HEK293 (cell line): ENCODE results near the gene DUSP6.

Source experiments
- CTCF ChIP-seq: fragments of 450-650 bp; formaldehyde crosslinking; IDR thresholded peaks from 2 replicates; pipeline ENCODE4 v1.5.1; 2016; ENCODE audit warnings: missing biosample characterization, missing genetic modification characterization
- ZBTB1 ChIP-seq: fragments of 450-650 bp; formaldehyde crosslinking; IDR thresholded peaks from 2 replicates; pipeline ENCODE4 v1.5.1; 2016; ENCODE audit warnings: missing biosample characterization, missing genetic modification characterization
- ZBTB11 ChIP-seq: fragments of 450-650 bp; formaldehyde crosslinking; conservative IDR thresholded peaks from 2 replicates; pipeline ENCODE4 v1.5.1; 2016; ENCODE audit warnings: low read depth, missing biosample characterization, missing genetic modification characterization
- ZNF10 ChIP-seq: fragments of 450-650 bp; formaldehyde crosslinking; IDR thresholded peaks from 2 replicates; pipeline ENCODE4 v1.5.1; 2017; ENCODE audit warnings: missing biosample characterization, missing genetic modification characterization
- ZNF221 ChIP-seq: fragments of 450-650 bp; formaldehyde crosslinking; IDR thresholded peaks from 2 replicates; pipeline ENCODE4 v1.5.1; 2017; ENCODE audit warnings: missing biosample characterization, missing genetic modification characterization, borderline replicate concordance
- ZNF274 ChIP-seq, 2 experiments: fragments of 200-500 bp in 1 of 2; fragments of 450-650 bp in 1 of 2; sonication (Bioruptor generic) in 1 of 2; formaldehyde crosslinking in 1 of 2; IDR thresholded peaks; 2 replicates each; pipeline versions ENCODE4 v1.5.1 to v1.6.1; 2014 to 2016; ENCODE audit warnings: borderline replicate concordance in 1 of 2, inconsistent platforms in 1 of 2, low read length in 1 of 2, missing biosample characterization in 1 of 2, missing genetic modification characterization in 1 of 2
- ZNF280C ChIP-seq: fragments of 450-650 bp; formaldehyde crosslinking; IDR thresholded peaks from 2 replicates; pipeline ENCODE4 v1.5.1; 2016; ENCODE audit warnings: missing biosample characterization, missing genetic modification characterization
- ZNF335 ChIP-seq: fragments of 450-650 bp; formaldehyde crosslinking; conservative IDR thresholded peaks from 2 replicates; pipeline ENCODE4 v1.5.1; 2016; ENCODE audit warnings: missing biosample characterization, missing genetic modification characterization
- ZNF549 ChIP-seq: fragments of 450-650 bp; IDR thresholded peaks from 2 replicates; pipeline ENCODE4 v1.5.1; 2018; ENCODE audit warnings: missing biosample characterization, missing genetic modification characterization, mild to moderate bottlenecking, inconsistent platforms, moderate library complexity
- ZNF670 ChIP-seq: fragments of 450-650 bp; formaldehyde crosslinking; IDR thresholded peaks from 2 replicates; pipeline ENCODE4 v1.5.1; 2016; ENCODE audit warnings: missing biosample characterization, missing genetic modification characterization, low read depth
- ZSCAN23 ChIP-seq: fragments of 450-650 bp; formaldehyde crosslinking; IDR thresholded peaks from 2 replicates; pipeline ENCODE4 v1.5.1; 2016; ENCODE audit warnings: missing biosample characterization, missing genetic modification characterization

DNA sequence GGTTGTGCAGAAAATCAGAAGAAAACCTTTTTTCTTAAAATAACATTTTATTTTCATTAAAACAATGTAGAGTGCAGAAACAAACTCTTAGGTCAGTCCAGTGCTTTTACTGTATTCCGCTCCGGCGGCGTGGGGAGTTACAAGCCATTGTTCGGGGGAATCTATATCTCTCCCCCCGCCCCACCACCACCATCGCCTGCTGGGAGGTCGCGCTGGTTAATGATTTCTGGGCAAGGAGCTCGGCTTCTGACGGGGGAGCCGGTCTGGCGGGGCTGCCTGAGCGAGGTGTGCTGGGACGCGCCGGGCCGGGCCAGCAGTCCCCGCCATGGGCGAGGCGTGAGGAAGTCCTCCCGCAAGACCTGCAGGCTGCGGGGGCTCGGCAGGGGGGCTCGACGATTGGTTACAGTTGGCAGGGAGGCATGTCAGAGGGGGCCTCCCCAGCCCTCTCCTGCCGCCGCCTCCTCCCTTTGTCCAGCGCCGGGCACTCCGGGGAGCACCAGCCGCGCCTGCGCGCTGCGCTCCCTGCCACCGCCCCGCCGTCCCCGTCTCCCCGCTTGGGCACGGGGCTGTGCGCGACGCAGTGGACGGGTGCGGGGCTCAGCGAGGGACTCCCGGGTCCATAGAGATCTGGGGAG lies 1.0 kb upstream of the DUSP6 start:
- peak; percentile 65 for TF ChIP-seq ZNF10 (tag by site-specific recombination)
- no peak for TF ChIP-seq CTCF
- no peak for TF ChIP-seq ZNF221
- no peak for TF ChIP-seq ZNF274 (IDR thresholded peaks at IDR 0.05; ENCODE audit: low read length)
- TF ChIP-seq ZNF274 (tag by site-specific recombination; IDR thresholded peaks at IDR 0.05; ENCODE audit: borderline replicate concordance): no peak
- peak; percentile 80 for TF ChIP-seq ZNF335 (tag by site-specific recombination)
- TF ChIP-seq ZNF549 (tag by site-specific recombination): no peak
- TF ChIP-seq ZBTB11 (tag by site-specific recombination): no peak
- TF ChIP-seq ZSCAN23 (tag by site-specific recombination): no peak
- no peak for TF ChIP-seq ZBTB1 (tag by site-specific recombination)
- TF ChIP-seq ZNF280C: no peak
- no peak for TF ChIP-seq ZNF670 (tag by site-specific recombination)
